Breast epithelium (tissue), 4 donors: Measurements from ENCODE around the gene IGFBP1. TPM values are rescaled to one million over a fixed set of nuclear protein-coding genes. Genes with fewer than 3 reads are reported as not detected.

ENCODE experiments used
- DNase-seq, 2 donors: peaks; one replicate each; pipeline ENCODE4 v3.0.0-alpha.2; 2019; ENCODE audit warnings: low spot score in 2 of 2
- H3K27ac ChIP-seq, 2 donors: fragments of 200-600 bp; sonication (generic) in 1 of 2; one replicate each; pipeline ENCODE4 v1.5.1; 2016 to 2019; ENCODE audit warnings: mild to moderate bottlenecking in 1 of 2
- H3K27me3 ChIP-seq, 2 donors: fragments of 200-600 bp; sonication (generic) in 1 of 2; one replicate each; pipeline versions ENCODE4 v1.5.1 to v1.6.0; 2017 to 2019; ENCODE audit warnings: control low read depth in 1 of 2, mild to moderate bottlenecking in 1 of 2
- H3K36me3 ChIP-seq: fragments of 200-600 bp; one replicate; pipeline ENCODE4 v1.5.1; 2019
- H3K4me1 ChIP-seq, 2 donors: fragments of 200-600 bp; sonication (generic); one replicate each; pipeline ENCODE4 v1.5.1; 2016 to 2019; ENCODE audit warnings: control low read depth in 1 of 2
- H3K4me3 ChIP-seq, 3 donors: fragments of 200-600 bp; sonication (generic); 1 replicate in 2 of 3; 2 replicates in 1 of 3; pipeline ENCODE4 v1.5.1; 2016 to 2019; ENCODE audit warnings: mild to moderate bottlenecking in 3 of 3, moderate library complexity in 2 of 3
- H3K9me3 ChIP-seq, 2 donors: fragments of 200-600 bp; sonication (generic) in 1 of 2; one replicate each; pipeline ENCODE4 v1.5.1; 2016 to 2019; ENCODE audit warnings: control low read depth in 1 of 2
- CTCF ChIP-seq, 3 donors: fragments of 450-650 bp; IDR thresholded peaks; one replicate each; pipeline ENCODE4 v1.5.1; 2016 to 2017; ENCODE audit warnings: antibody characterized with exemption in 3 of 3, mild to moderate bottlenecking in 3 of 3, moderate library complexity in 3 of 3
- POLR2A ChIP-seq: fragments of 450-650 bp; IDR thresholded peaks from one replicate; pipeline ENCODE4 v1.6.1; 2016; ENCODE audit warnings: antibody characterized with exemption, mild to moderate bottlenecking, moderate library complexity
- POLR2AphosphoS5 ChIP-seq, 3 donors: sonication (generic); formaldehyde crosslinking; IDR thresholded peaks; one replicate each; pipeline ENCODE4 v1.6.1; 2017; ENCODE audit warnings: antibody characterized with exemption in 3 of 3
- intact Hi-C: fragments of 100-400 bp; cut with DNase I; formaldehyde crosslinking; loops from one replicate; pipeline ENCODE4 v1.15.1; 2023; ENCODE audit warnings: low total_unique reads
- total RNA-seq, 3 donors: library from RNA; depleted of rRNA; stranded (reverse); fragments of >200 nt; gene quantifications; one replicate each; pipeline ENCODE4 v1.1.0, GENCODE V29; 2016

The IGFBP1 gene
- total RNA-seq, 3 donors from 2014 or later, result 0.98 to 1.3 TPM; not detected in 1

- intact Hi-C loops, result no loop called here
- peaks cover 0 to 35% of the 10 kb centered on the region in 2 donors for H3K27me3 ChIP-seq
- no peaks in the 10 kb centered on the region for H3K36me3 ChIP-seq
These were observed 1.2 kb downstream of the IGFBP1 start for GRCh38 chr7:45889367-45890067.

GRCh38 chr7:45890125-45890901 is 2.0 kb downstream of the IGFBP1 start:
- H3K4me1 ChIP-seq, result no peaks in the 10 kb centered on the region
- intact Hi-C loops, result no loop called here
- peaks cover 0 to 32% of the 10 kb centered on the region in 2 donors for H3K27me3 ChIP-seq
- H3K36me3 ChIP-seq, result no peaks in the 10 kb centered on the region
- no peaks in the 10 kb centered on the region for H3K9me3 ChIP-seq
- no peak overlapping the region for H3K4me3 ChIP-seq
- TF ChIP-seq CTCF (IDR thresholded peaks at IDR 0.05), result no peak
- TF ChIP-seq POLR2A, result no peak
- TF ChIP-seq POLR2AphosphoS5 (IDR thresholded peaks at IDR 0.05), result no peak
- no peak overlapping the region for H3K27ac ChIP-seq
- no peak for DNase-seq

More at GRCh38 chr7:45889367-45890067, 1.2 kb downstream of the IGFBP1 start:
- H3K4me3 ChIP-seq, result peak overlapping the region in 2 of 3 donors; percentile 42 to 62
- H3K27ac ChIP-seq, result no peak overlapping the region
- H3K4me1 ChIP-seq, result no peaks in the 10 kb centered on the region
- TF ChIP-seq POLR2AphosphoS5 (IDR thresholded peaks at IDR 0.05), result no peak
- TF ChIP-seq POLR2A, result no peak
- TF ChIP-seq CTCF (IDR thresholded peaks at IDR 0.05), result no peak
- DNase-seq, result no peak
- H3K9me3 ChIP-seq, result no peaks in the 10 kb centered on the region

GRCh38 chr7:45890902-45891461 is 2.7 kb downstream of the IGFBP1 start:
- no peaks in the 10 kb centered on the region for H3K36me3 ChIP-seq
- no peaks in the 10 kb centered on the region for H3K9me3 ChIP-seq
- intact Hi-C loops, result no loop called here
- peaks cover 0 to 31% of the 10 kb centered on the region in 2 donors for H3K27me3 ChIP-seq
- no peak for DNase-seq
- TF ChIP-seq CTCF (IDR thresholded peaks at IDR 0.05) (peak; percentile 14 to 48 (median 41)), POLR2AphosphoS5 (IDR thresholded peaks at IDR 0.05) (no peak)
- no peak overlapping the region for H3K4me3 ChIP-seq
- H3K27ac ChIP-seq, result no peak overlapping the region
- no peaks in the 10 kb centered on the region for H3K4me1 ChIP-seq

- peaks cover 0 to 31% of the 10 kb centered on the region in 2 donors for H3K27me3 ChIP-seq
- no peaks in the 10 kb centered on the region for H3K4me1 ChIP-seq
- no peak overlapping the region for H3K27ac ChIP-seq
- no peak for DNase-seq
- TF ChIP-seq POLR2AphosphoS5 (IDR thresholded peaks at IDR 0.05) (no peak), CTCF (IDR thresholded peaks at IDR 0.05) (no peak)
- no peaks in the 10 kb centered on the region for H3K36me3 ChIP-seq
- H3K9me3 ChIP-seq, result no peaks in the 10 kb centered on the region
- H3K4me3 ChIP-seq, result no peak overlapping the region
- intact Hi-C loops, result no loop called here
These were observed 3.4 kb downstream of the IGFBP1 start for GRCh38 chr7:45891462-45892402.
